PC-9 (cell line): Measurements from ENCODE around the gene CD59. TPM values are rescaled to one million over a fixed set of nuclear protein-coding genes. Genes with fewer than 3 reads are reported as not detected.

Experiments used
- BruUV-seq: library from RNA; stranded (reverse); fragments of 400-500 nt; replicated peaks from 2 replicates; lab custom pipeline; 2021; lab: Mats Ljungman, UMichigan
- CTCF ChIA-PET: fragments of 300-600 bp; sonication (Branson Sonifier 250); formaldehyde crosslinking; loops from one replicate; lab custom pipeline; 2022; ENCODE audit warnings: antibody characterized with exemption; lab: Charles Lee
- POLR2A ChIA-PET: fragments of 300-600 bp; sonication (Branson Sonifier 250); formaldehyde crosslinking; loops from one replicate; lab custom pipeline; 2022; ENCODE audit warnings: antibody characterized with exemption; ENCODE audit not compliant: unreplicated experiment; lab: Charles Lee
- DNase-seq, 2 experiments: peaks; one replicate each; pipeline versions ENCODE4 v3.0.0 to v3.0.0-alpha.2; 2015 to 2022; ENCODE audit warnings: mixed read lengths in 1 of 2
- H2AFZ ChIP-seq: fragments of 200-600 bp; sonication (generic); 2 replicates; pipeline ENCODE4 v1.8.1; 2017; ENCODE audit warnings: antibody characterized with exemption
- H3F3A ChIP-seq: fragments of 200-600 bp; sonication (generic); 2 replicates; pipeline ENCODE4 v1.8.1; 2017; ENCODE audit warnings: antibody characterized with exemption, mild to moderate bottlenecking, low read depth; ENCODE audit not compliant: insufficient read depth
- H3K27ac ChIP-seq: fragments of 200-600 bp; sonication (generic); 2 replicates; pipeline ENCODE4 v1.6.1; 2016; ENCODE audit warnings: mixed run types
- H3K27me3 ChIP-seq: fragments of 200-600 bp; sonication (generic); 2 replicates; pipeline ENCODE4 v1.6.1; 2016; ENCODE audit warnings: low read depth, mixed run types; ENCODE audit not compliant: insufficient read depth
- H3K36me3 ChIP-seq: fragments of 200-600 bp; sonication (generic); 2 replicates; pipeline ENCODE4 v1.6.1; 2016; ENCODE audit warnings: low read depth, mixed run types
- H3K4me1 ChIP-seq: fragments of 200-600 bp; sonication (generic); replicated peaks from 2 replicates; pipeline ENCODE4 v1.6.1; 2016; ENCODE audit warnings: mixed run types; ENCODE audit not compliant: insufficient read depth
- H3K4me2 ChIP-seq: fragments of 200-600 bp; sonication (generic); 2 replicates; pipeline ENCODE4 v1.6.1; 2017; ENCODE audit warnings: mixed run types
- H3K4me3 ChIP-seq: fragments of 200-600 bp; sonication (generic); 2 replicates; pipeline ENCODE4 v1.6.1; 2016; ENCODE audit warnings: mixed run types
- H3K79me2 ChIP-seq: fragments of 200-600 bp; sonication (generic); 2 replicates; pipeline ENCODE4 v1.6.1; 2017; ENCODE audit warnings: low read depth, mixed run types
- H3K9me2 ChIP-seq: fragments of 200-600 bp; sonication (generic); 2 replicates; pipeline ENCODE4 v1.8.1; 2017; ENCODE audit warnings: mild to moderate bottlenecking; ENCODE audit not compliant: insufficient read depth
- H3K9me3 ChIP-seq: fragments of 200-600 bp; sonication (generic); 2 replicates; pipeline ENCODE4 v1.8.1; 2016; ENCODE audit warnings: low read depth; ENCODE audit not compliant: insufficient read depth
- H4K20me1 ChIP-seq: fragments of 200-600 bp; sonication (generic); 2 replicates; pipeline ENCODE4 v1.8.1; 2017; ENCODE audit not compliant: insufficient read depth
- CTCF ChIP-seq: fragments of 200-600 bp; sonication (generic); conservative IDR thresholded peaks from 2 replicates; pipeline ENCODE4 v1.6.1; 2017; ENCODE audit warnings: mixed run types, antibody characterized with exemption, mild to moderate bottlenecking, moderate library complexity
- EZH2 ChIP-seq: fragments of 200-600 bp; sonication (generic); IDR thresholded peaks from 2 replicates; pipeline ENCODE4 v1.8.0; 2017; ENCODE audit warnings: antibody characterized with exemption, low read depth
- intact Hi-C: fragments of 100-400 bp; cut with micrococcal nuclease; formaldehyde crosslinking; loops from one replicate; pipeline ENCODE4 v1.10.0; 2022; ENCODE audit not compliant: unreplicated experiment
- total RNA-seq: library from RNA; stranded (reverse); gene quantifications from 2 replicates; pipeline ENCODE4 v1.2.3, GENCODE V29; 2021

Gene CD59
- total RNA-seq, 1 experiment from 2014 or later: 291 TPM

GRCh38 chr11:33718440-33718839, 17.8 kb downstream of the CD59 start:
- CTCF ChIA-PET: interaction anchor here (0.6 to 1.5 kb wide), 3 partner anchors 16 to 731 kb away, joined by 3 read pairs; no protein-coding TSS in a partner anchor
- 0 out of 2 replicates have a peak, but pooled peaks cover 22% of the 10 kb centered on the region for H4K20me1 ChIP-seq

GRCh38 chr11:33716243-33716642, 20.0 kb downstream of the CD59 start:
- Histone ChIP-seq H3K27me3 (no peaks in the 10 kb centered on the region), H3K79me2 (peaks cover 39% of the 10 kb centered on the region), H3K9me2 (no peaks in the 10 kb centered on the region), H4K20me1 (0 out of 2 replicates have a peak, but pooled peaks cover 18% of the 10 kb centered on the region), H3F3A (peaks cover 33% of the 10 kb centered on the region; the same call in 1 of the 2 replicates), H3K27ac (peak overlapping the region; percentile 11; the same call in 1 of the 2 replicates), H3K4me2 (no peak overlapping the region), H3K4me3 (no peak overlapping the region), H3K36me3 (peaks cover 79% of the 10 kb centered on the region), H3K4me1 (peaks cover 11% of the 10 kb centered on the region), H3K9me3 (no peaks in the 10 kb centered on the region), H2AFZ (no peak overlapping the region)
- POLR2A ChIA-PET: interaction anchor here (0.6 kb wide), 1 partner anchor 83 kb away, joined by 5 read pairs; no protein-coding TSS in a partner anchor
- DNase-seq: peak in 1 of 2 experiments; percentile 69
- TF ChIP-seq EZH2 (no peak), CTCF (peak; percentile 47)
- intact Hi-C loops: loop anchor here (2.0 to 5.0 kb wide), 2 partner anchors 27 to 111 kb away; no protein-coding TSS in a partner anchor
- BruUV-seq: no TSS peak
- CTCF ChIA-PET: interaction anchor here (1.0 to 3.0 kb wide), 2 partner anchors 18 to 27 kb away, joined by 3 to 42 read pairs; no protein-coding TSS in a partner anchor

More at GRCh38 chr11:33718440-33718839, 17.8 kb downstream of the CD59 start:
- TF ChIP-seq EZH2 (no peak), CTCF (no peak)
- Histone ChIP-seq H3K4me3 (no peak overlapping the region), H3F3A (peaks cover 41% of the 10 kb centered on the region; the same call in 1 of the 2 replicates), H3K9me3 (no peaks in the 10 kb centered on the region), H3K27ac (no peak overlapping the region), H3K79me2 (peaks cover 52% of the 10 kb centered on the region), H3K27me3 (no peaks in the 10 kb centered on the region), H3K36me3 (peaks cover 69% of the 10 kb centered on the region), H3K9me2 (no peaks in the 10 kb centered on the region), H2AFZ (no peak overlapping the region), H3K4me1 (peaks cover 24% of the 10 kb centered on the region), H3K4me2 (no peak overlapping the region)
- POLR2A ChIA-PET: no interaction called here
- intact Hi-C loops: loop anchor here (5.0 kb wide), 1 partner anchor 109 kb away; no protein-coding TSS in a partner anchor
- DNase-seq: peak in 1 of 2 experiments; percentile 31
- BruUV-seq: no TSS peak

- CTCF ChIA-PET: interaction anchor here (1.0 kb wide), 1 partner anchor 29 kb away, joined by 4 read pairs; no protein-coding TSS in a partner anchor
- peaks cover 82% of the 10 kb centered on the region for H3K36me3 ChIP-seq
- peaks cover 20% of the 10 kb centered on the region for H3K4me1 ChIP-seq
- intact Hi-C loops: no loop called here
- BruUV-seq: no TSS peak
- H3K27ac ChIP-seq: no peak overlapping the region
- no peaks in the 10 kb centered on the region for H3K27me3 ChIP-seq
- no peak overlapping the region for H3K4me3 ChIP-seq
- peaks cover 44% of the 10 kb centered on the region; the same call in 1 of the 2 replicates for H3F3A ChIP-seq
- no peak overlapping the region for H2AFZ ChIP-seq
- DNase-seq: peak in 1 of 2 experiments; percentile 30
- POLR2A ChIA-PET: no interaction called here
- H3K9me2 ChIP-seq: no peaks in the 10 kb centered on the region
- no peak overlapping the region for H3K4me2 ChIP-seq
- H4K20me1 ChIP-seq: 0 out of 2 replicates have a peak, but pooled peaks cover 11% of the 10 kb centered on the region
- H3K9me3 ChIP-seq: no peaks in the 10 kb centered on the region
- TF ChIP-seq CTCF: no peak
- H3K79me2 ChIP-seq: peaks cover 28% of the 10 kb centered on the region; the same call in 1 of the 2 replicates
These were observed 22.3 kb downstream of the CD59 start for GRCh38 chr11:33713856-33714398.
